Stimulated activated naive CD8-positive, alpha-beta T cell treated with anti-CD3 and anti-CD28 coated beads, Interleukin-15, amount 100 ng/mL, for 72 hours (primary cell): ENCODE measurements around the gene EML4.

ENCODE experiments used
- ATAC-seq: fragments of 150-1000 bp; cut with Tn5 transposase; 2 replicates; pipeline ENCODE4 v1.10.0; 2021; ENCODE audit warnings: mild to moderate bottlenecking, moderate library complexity
- DNase-seq, 2 donors: peaks; one replicate each; pipeline ENCODE4 v3.0.0; 2021 to 2022
- H3K27ac Mint-ChIP-seq, 2 donors: one replicate each; pipeline ENCODE4 v1.8.0; 2022; ENCODE audit warnings: mild to moderate bottlenecking in 2 of 2, mixed read lengths in 2 of 2, moderate library complexity in 2 of 2
- H3K27me3 Mint-ChIP-seq: one replicate; pipeline ENCODE4 v1.8.0; 2022; ENCODE audit warnings: mixed read lengths
- H3K4me1 Mint-ChIP-seq: one replicate; pipeline ENCODE4 v1.8.0; 2022; ENCODE audit warnings: mild to moderate bottlenecking, mixed read lengths
- H3K4me3 Mint-ChIP-seq, 2 donors: one replicate each; pipeline ENCODE4 v1.8.0; 2022; ENCODE audit warnings: mild to moderate bottlenecking in 2 of 2, mixed read lengths in 2 of 2, moderate library complexity in 1 of 2
- H3K9me3 Mint-ChIP-seq, 2 donors: one replicate each; pipeline ENCODE4 v1.8.0; 2022; ENCODE audit warnings: mixed read lengths in 2 of 2

EML4 gene

GRCh38 chr2:42236911-42237310, 67.8 kb downstream of the EML4 start:
- Mint-ChIP-seq H3K27me3 (no peaks in the 10 kb centered on the region), H3K4me3 (no peak overlapping the region), H3K27ac (no peak overlapping the region), H3K9me3 (no peaks in the 10 kb centered on the region), H3K4me1 (peaks cover 57% of the 10 kb centered on the region)
- no peak for DNase-seq
- ATAC-seq: no peak

GRCh38 chr2:42238644-42239288, 69.6 kb downstream of the EML4 start:
- Mint-ChIP-seq H3K4me1 (peaks cover 58% of the 10 kb centered on the region), H3K4me3 (no peak overlapping the region), H3K9me3 (no peaks in the 10 kb centered on the region), H3K27me3 (no peaks in the 10 kb centered on the region), H3K27ac (no peak overlapping the region)
- ATAC-seq (peak; percentile 92), DNase-seq (peak; percentile 27 to 43)

- no peak overlapping the region for H3K27ac Mint-ChIP-seq
- H3K27me3 Mint-ChIP-seq: no peaks in the 10 kb centered on the region
- no peak for ATAC-seq
- H3K9me3 Mint-ChIP-seq: no peaks in the 10 kb centered on the region
- no peak for DNase-seq
- peaks cover 63% of the 10 kb centered on the region for H3K4me1 Mint-ChIP-seq
- H3K4me3 Mint-ChIP-seq: no peak overlapping the region
Measured at GRCh38 chr2:42239289-42239661, 70.1 kb downstream of the EML4 start.

- H3K4me3 Mint-ChIP-seq: no peak overlapping the region
- H3K4me1 Mint-ChIP-seq: peaks cover 67% of the 10 kb centered on the region
- no peaks in the 10 kb centered on the region for H3K27me3 Mint-ChIP-seq
- ATAC-seq (no peak), DNase-seq (no peak)
- H3K27ac Mint-ChIP-seq: no peak overlapping the region
- no peaks in the 10 kb centered on the region for H3K9me3 Mint-ChIP-seq
Measured at GRCh38 chr2:42239811-42240210, 70.7 kb downstream of the EML4 start.

- Mint-ChIP-seq H3K9me3 (no peaks in the 10 kb centered on the region), H3K4me1 (peaks cover 56% of the 10 kb centered on the region), H3K27ac (peak overlapping the region in 1 of 2 donors; percentile 58), H3K27me3 (no peaks in the 10 kb centered on the region), H3K4me3 (no peak overlapping the region)
- DNase-seq (no peak), ATAC-seq (no peak)
Measured at GRCh38 chr2:42241517-42241916, 72.4 kb downstream of the EML4 start.

GRCh38 chr2:42243297-42243696, 74.1 kb downstream of the EML4 start:
- no peaks in the 10 kb centered on the region for H3K27me3 Mint-ChIP-seq
- no peak overlapping the region for H3K4me3 Mint-ChIP-seq
- no peak overlapping the region for H3K27ac Mint-ChIP-seq
- no peaks in the 10 kb centered on the region for H3K9me3 Mint-ChIP-seq
- no peak for ATAC-seq
- H3K4me1 Mint-ChIP-seq: peaks cover 42% of the 10 kb centered on the region
- no peak for DNase-seq

GRCh38 chr2:42244520-42244919, 75.4 kb downstream of the EML4 start:
- H3K27me3 Mint-ChIP-seq: no peaks in the 10 kb centered on the region
- ATAC-seq (no peak), DNase-seq (no peak)
- no peaks in the 10 kb centered on the region for H3K9me3 Mint-ChIP-seq
- H3K4me1 Mint-ChIP-seq: peaks cover 37% of the 10 kb centered on the region
- peak overlapping the region in 1 of 2 donors; percentile 27 for H3K27ac Mint-ChIP-seq
- no peak overlapping the region for H3K4me3 Mint-ChIP-seq

GRCh38 chr2:42245396-42245795, 76.2 kb downstream of the EML4 start:
- H3K27ac Mint-ChIP-seq: no peak overlapping the region
- ATAC-seq (no peak), DNase-seq (no peak)
- H3K4me1 Mint-ChIP-seq: peaks cover 39% of the 10 kb centered on the region
- no peaks in the 10 kb centered on the region for H3K9me3 Mint-ChIP-seq
- no peaks in the 10 kb centered on the region for H3K27me3 Mint-ChIP-seq
- no peak overlapping the region for H3K4me3 Mint-ChIP-seq

GRCh38 chr2:42246562-42246961, 77.4 kb downstream of the EML4 start:
- H3K4me3 Mint-ChIP-seq: no peak overlapping the region
- ATAC-seq (no peak), DNase-seq (no peak)
- H3K4me1 Mint-ChIP-seq: peaks cover 38% of the 10 kb centered on the region
- no peaks in the 10 kb centered on the region for H3K9me3 Mint-ChIP-seq
- H3K27ac Mint-ChIP-seq: no peak overlapping the region
- no peaks in the 10 kb centered on the region for H3K27me3 Mint-ChIP-seq

GRCh38 chr2:42248846-42249245, 79.7 kb downstream of the EML4 start:
- no peaks in the 10 kb centered on the region for H3K27me3 Mint-ChIP-seq
- H3K4me1 Mint-ChIP-seq: peaks cover 47% of the 10 kb centered on the region
- H3K9me3 Mint-ChIP-seq: no peaks in the 10 kb centered on the region
- no peak for ATAC-seq
- DNase-seq: no peak
- no peak overlapping the region for H3K27ac Mint-ChIP-seq
- H3K4me3 Mint-ChIP-seq: no peak overlapping the region

GRCh38 chr2:42249284-42249683, 80.1 kb downstream of the EML4 start:
- DNase-seq (no peak), ATAC-seq (no peak)
- Mint-ChIP-seq H3K27me3 (no peaks in the 10 kb centered on the region), H3K9me3 (no peaks in the 10 kb centered on the region), H3K4me1 (peaks cover 47% of the 10 kb centered on the region), H3K4me3 (no peak overlapping the region), H3K27ac (no peak overlapping the region)

GRCh38 chr2:42249887-42250286, 80.7 kb downstream of the EML4 start:
- no peak for DNase-seq
- no peak overlapping the region for H3K27ac Mint-ChIP-seq
- H3K9me3 Mint-ChIP-seq: no peaks in the 10 kb centered on the region
- H3K27me3 Mint-ChIP-seq: no peaks in the 10 kb centered on the region
- no peak overlapping the region for H3K4me3 Mint-ChIP-seq
- H3K4me1 Mint-ChIP-seq: peaks cover 49% of the 10 kb centered on the region
- no peak for ATAC-seq

GRCh38 chr2:42250925-42251324, 81.8 kb downstream of the EML4 start:
- Mint-ChIP-seq H3K9me3 (no peaks in the 10 kb centered on the region), H3K27ac (no peak overlapping the region), H3K4me3 (no peak overlapping the region), H3K27me3 (no peaks in the 10 kb centered on the region), H3K4me1 (peaks cover 55% of the 10 kb centered on the region)
- DNase-seq: no peak
- ATAC-seq: no peak

- DNase-seq (peak; percentile 31 to 32), ATAC-seq (peak; percentile 89)
- H3K4me3 Mint-ChIP-seq: peak overlapping the region; percentile 32 to 34
- peak overlapping the region in 1 of 2 donors; percentile 5 for H3K27ac Mint-ChIP-seq
- H3K9me3 Mint-ChIP-seq: no peaks in the 10 kb centered on the region
- peaks cover 66% of the 10 kb centered on the region for H3K4me1 Mint-ChIP-seq
- H3K27me3 Mint-ChIP-seq: no peaks in the 10 kb centered on the region
Measured at GRCh38 chr2:42252464-42252863, 83.3 kb downstream of the EML4 start.

GRCh38 chr2:42254186-42254895, 85.2 kb downstream of the EML4 start:
- DNase-seq: no peak
- peak overlapping the region in 1 of 2 donors; percentile 69 for H3K27ac Mint-ChIP-seq
- peaks cover 66% of the 10 kb centered on the region for H3K4me1 Mint-ChIP-seq
- H3K27me3 Mint-ChIP-seq: no peaks in the 10 kb centered on the region
- no peak for ATAC-seq
- H3K9me3 Mint-ChIP-seq: no peaks in the 10 kb centered on the region
- H3K4me3 Mint-ChIP-seq: no peak overlapping the region

GRCh38 chr2:42256505-42256904, 87.4 kb downstream of the EML4 start:
- Mint-ChIP-seq H3K27ac (peak overlapping the region; percentile 71 to 81), H3K27me3 (no peaks in the 10 kb centered on the region), H3K4me1 (peaks cover 50% of the 10 kb centered on the region), H3K4me3 (peak overlapping the region; percentile 10 to 35), H3K9me3 (no peaks in the 10 kb centered on the region)
- ATAC-seq: peak; percentile 45
- no peak for DNase-seq
